Large intestine (tissue), 3 donors: ENCODE data around the gene SLC29A2. TPM values are rescaled to one million over a fixed set of nuclear protein-coding genes. Genes with fewer than 3 reads are reported as not detected.
"Not testable (repeated sequence)": the region's sequence is repeated elsewhere in the genome, so short reads cannot be mapped to it uniquely, and the experiment has no call there.

Experiments used
- DNase-seq, 2 donors: peaks; one replicate each; pipeline versions ENCODE4 v3.0.0 to v3.0.0-alpha.2; 2013
- H3K27ac ChIP-seq: one replicate; pipeline ENCODE4 v1.5.1; 2013; ENCODE audit warnings: low read length
- H3K27me3 ChIP-seq: 2 replicates; pipeline ENCODE4 v1.6.1; 2013; ENCODE audit warnings: low read length; ENCODE audit not compliant: control insufficient read depth, insufficient read depth
- H3K36me3 ChIP-seq: 2 replicates; pipeline ENCODE4 v1.6.1; 2013; ENCODE audit warnings: low read length; ENCODE audit not compliant: control insufficient read depth, insufficient read depth
- H3K4me1 ChIP-seq: one replicate; pipeline ENCODE4 v1.6.1; 2013; ENCODE audit warnings: low read length; ENCODE audit not compliant: control insufficient read depth, insufficient read depth
- H3K4me3 ChIP-seq: one replicate; pipeline ENCODE4 v1.5.1; 2013; ENCODE audit warnings: low read length
- H3K9me3 ChIP-seq: one replicate; pipeline ENCODE4 v1.6.1; 2013; ENCODE audit warnings: mild to moderate bottlenecking, low read depth, low read length, moderate library complexity; ENCODE audit not compliant: control insufficient read depth
- WGBS: methylation state at CpG from one replicate; pipeline ENCODE4 v1.1.5; 2013; ENCODE audit warnings: low lambda C conversion rate; ENCODE audit not compliant: insufficient coverage; 5-methylcytosine and 5-hydroxymethylcytosine counted together
- polyA plus RNA-seq: library from polyadenylated mRNA; unstranded; fragments of 120-200 nt; gene quantifications from one replicate; pipeline ENCODE4 v1.2.1, GENCODE V29; 2013

Gene SLC29A2
- polyA plus RNA-seq, 1 donor: 13.2 TPM

DNA sequence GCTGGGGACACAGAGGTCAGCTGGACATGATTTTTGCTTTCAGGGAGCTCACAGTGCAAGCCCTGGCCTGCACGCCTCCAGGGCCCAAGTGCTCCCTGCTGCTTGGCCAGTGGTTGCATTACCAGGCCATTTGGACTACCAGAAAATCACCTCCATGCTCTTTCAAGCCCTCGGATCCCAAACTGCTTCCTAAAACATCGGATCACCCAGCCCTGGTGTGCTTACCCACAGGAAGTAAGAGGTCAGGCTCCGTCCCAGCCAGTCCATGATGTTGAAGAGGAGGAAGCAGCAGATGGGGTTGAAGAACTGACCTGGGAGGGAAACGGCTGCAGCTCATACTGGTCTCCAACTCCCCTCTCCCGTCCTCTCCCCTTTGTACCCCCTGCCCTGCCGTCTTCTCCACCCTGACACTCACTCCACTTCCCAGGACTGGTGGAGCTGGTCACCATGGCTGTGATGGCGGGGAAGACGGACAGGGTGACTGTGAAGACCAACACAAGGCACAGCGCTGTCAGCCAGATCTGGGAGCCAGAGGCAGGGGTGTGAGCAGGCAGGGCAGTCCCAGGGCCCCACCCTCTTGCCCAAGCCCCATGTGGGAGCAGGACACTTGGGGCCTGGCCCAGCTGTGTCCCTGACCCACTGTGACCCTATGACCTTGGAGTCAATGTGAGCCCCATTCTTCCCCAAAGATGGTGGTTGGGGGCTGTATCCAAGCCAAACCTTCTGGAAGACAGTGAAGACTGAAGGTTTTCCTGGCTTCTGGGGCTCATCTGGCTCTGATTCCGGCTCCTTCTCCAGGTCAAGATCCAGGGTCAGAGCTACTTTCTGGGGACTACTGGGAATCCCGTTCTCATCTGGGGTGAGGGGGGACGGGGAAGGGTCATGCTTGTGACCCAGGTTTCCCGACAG lies 5.6 kb downstream of the SLC29A2 start:
- Histone ChIP-seq H3K27me3 (peaks cover 2% of the 10 kb centered on the region), H3K36me3 (peaks cover 39% of the 10 kb centered on the region), H3K4me3 (no peak overlapping the region), H3K27ac (no peak overlapping the region), H3K9me3 (peaks cover 2% of the 10 kb centered on the region), H3K4me1 (peaks cover 9% of the 10 kb centered on the region)
- WGBS: 80% methylated on average over 1 of the region's 14 CpGs
- no peak for DNase-seq

- Histone ChIP-seq H3K9me3 (peaks cover 2% of the 10 kb centered on the region), H3K27ac (no peak overlapping the region), H3K36me3 (peaks cover 43% of the 10 kb centered on the region), H3K4me3 (no peak overlapping the region), H3K4me1 (peaks cover 6% of the 10 kb centered on the region), H3K27me3 (no peaks in the 10 kb centered on the region)
- WGBS: no CpG with 5 or more reads among the region's 6 CpGs
- DNase-seq: no peak
These were observed 6.4 kb downstream of the SLC29A2 start for GRCh38 chr11:66365166-66365565.

DNA sequence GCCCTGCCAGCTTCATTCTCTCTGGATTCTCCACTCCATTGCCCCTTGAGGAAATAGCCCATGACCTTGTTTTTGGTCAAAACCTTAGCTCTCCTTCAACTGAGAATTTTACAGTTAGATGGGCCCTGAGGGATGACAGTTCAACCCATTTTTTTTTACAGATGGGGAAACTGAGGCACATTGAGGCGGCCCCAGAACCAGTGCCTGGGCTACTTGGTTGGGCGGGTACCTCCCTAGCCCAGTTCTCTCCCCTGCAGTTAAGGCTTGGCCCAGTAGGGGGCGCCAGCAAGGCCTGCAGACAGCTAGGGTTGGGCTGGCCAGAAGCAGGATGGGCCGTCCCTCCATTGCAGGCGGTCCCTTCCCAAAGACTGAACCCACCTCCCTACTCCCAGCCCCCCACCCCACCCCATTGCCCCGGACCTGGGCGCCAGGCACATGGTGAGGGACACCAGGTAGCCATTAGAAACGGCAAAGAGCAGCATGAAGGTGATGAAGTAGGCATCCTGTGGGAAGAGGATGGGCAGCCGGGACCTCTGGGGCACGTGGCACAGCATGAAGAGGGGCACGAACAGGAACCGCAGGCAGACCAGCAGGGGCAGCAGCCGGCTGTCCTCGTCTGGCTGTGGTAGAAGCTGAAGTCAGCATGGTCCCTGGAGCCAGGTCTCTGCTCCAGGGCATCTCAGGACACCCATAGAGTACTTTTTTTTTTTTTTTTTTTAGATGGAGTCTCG lies 7.6 kb downstream of the SLC29A2 start:
- no peak for DNase-seq
- peaks cover 49% of the 10 kb centered on the region for H3K36me3 ChIP-seq
- WGBS: no CpG with 5 or more reads among the region's 15 CpGs

DNA sequence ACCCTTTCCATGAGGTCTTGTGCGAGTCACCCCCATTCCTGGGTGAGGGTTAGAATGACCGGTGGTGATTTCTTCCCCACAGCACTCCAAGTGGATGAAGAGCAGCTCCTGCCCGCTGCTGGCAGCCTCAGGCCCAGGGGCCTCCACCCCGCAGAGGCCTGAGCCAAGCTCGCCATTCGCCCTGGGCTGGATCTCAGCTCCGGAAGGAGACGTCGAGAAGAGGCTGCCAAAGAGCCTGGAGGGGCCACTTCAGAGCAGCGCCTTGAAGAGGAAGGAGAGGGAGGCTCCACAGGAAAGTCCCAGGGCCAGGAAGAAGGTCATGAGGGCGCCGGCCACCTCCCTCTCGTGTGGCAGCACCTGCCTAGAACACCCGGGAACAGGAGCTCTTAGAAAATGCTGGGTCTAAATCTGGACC lies 8.4 kb downstream of the SLC29A2 start:
- WGBS: no CpG with 5 or more reads among the region's 14 CpGs
- DNase-seq: no peak
- Histone ChIP-seq H3K9me3 (peaks cover 2% of the 10 kb centered on the region), H3K36me3 (peaks cover 46% of the 10 kb centered on the region), H3K4me1 (no peaks in the 10 kb centered on the region), H3K27ac (no peak overlapping the region), H3K4me3 (no peak overlapping the region), H3K27me3 (no peaks in the 10 kb centered on the region)

More for the DNA sequence above, 7.6 kb downstream of the SLC29A2 start:
- Histone ChIP-seq H3K27me3 (no peaks in the 10 kb centered on the region), H3K27ac (no peak overlapping the region), H3K9me3 (peaks cover 2% of the 10 kb centered on the region), H3K4me3 (no peak overlapping the region), H3K4me1 (no peaks in the 10 kb centered on the region)

GRCh38 chr11:66362481-66363147 lies 8.9 kb downstream of the SLC29A2 start:
- DNase-seq: no peak
- peaks cover 49% of the 10 kb centered on the region for H3K36me3 ChIP-seq
- H3K4me3 ChIP-seq: no peak overlapping the region
- peaks cover 2% of the 10 kb centered on the region for H3K9me3 ChIP-seq
- no peaks in the 10 kb centered on the region for H3K4me1 ChIP-seq
- no peak overlapping the region for H3K27ac ChIP-seq
- no peaks in the 10 kb centered on the region for H3K27me3 ChIP-seq
- WGBS: 100% methylated on average over 2 of the region's 9 CpGs

DNA sequence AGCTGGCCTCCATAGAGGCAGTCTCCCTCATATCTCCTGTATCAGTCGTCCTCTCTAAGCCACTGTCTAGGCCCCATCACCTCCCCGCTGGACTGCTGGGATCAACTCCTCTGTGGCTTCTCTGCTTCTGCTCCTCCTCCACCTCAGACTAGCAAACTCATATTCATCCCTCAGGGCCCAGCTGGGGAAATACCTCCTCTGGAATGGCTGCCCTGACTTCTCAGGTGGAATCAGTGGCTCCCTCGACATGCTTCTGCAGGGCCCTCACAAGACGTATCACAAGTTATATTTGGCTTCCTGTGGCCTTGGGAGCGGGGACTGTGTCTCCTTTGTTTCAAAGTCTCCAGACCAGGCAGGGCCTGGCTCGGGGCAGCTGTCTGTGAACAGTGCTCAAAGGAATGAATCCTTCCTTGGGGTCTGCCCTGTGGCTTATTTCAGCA lies 10.0 kb downstream of the SLC29A2 start:
- peaks cover 47% of the 10 kb centered on the region for H3K36me3 ChIP-seq
- no peaks in the 10 kb centered on the region for H3K4me1 ChIP-seq
- H3K9me3 ChIP-seq: peaks cover 2% of the 10 kb centered on the region
- H3K27me3 ChIP-seq: no peaks in the 10 kb centered on the region
- WGBS: no CpG with 5 or more reads among the region's 6 CpGs
- no peak overlapping the region for H3K27ac ChIP-seq
- H3K4me3 ChIP-seq: no peak overlapping the region
- DNase-seq: no peak

DNA sequence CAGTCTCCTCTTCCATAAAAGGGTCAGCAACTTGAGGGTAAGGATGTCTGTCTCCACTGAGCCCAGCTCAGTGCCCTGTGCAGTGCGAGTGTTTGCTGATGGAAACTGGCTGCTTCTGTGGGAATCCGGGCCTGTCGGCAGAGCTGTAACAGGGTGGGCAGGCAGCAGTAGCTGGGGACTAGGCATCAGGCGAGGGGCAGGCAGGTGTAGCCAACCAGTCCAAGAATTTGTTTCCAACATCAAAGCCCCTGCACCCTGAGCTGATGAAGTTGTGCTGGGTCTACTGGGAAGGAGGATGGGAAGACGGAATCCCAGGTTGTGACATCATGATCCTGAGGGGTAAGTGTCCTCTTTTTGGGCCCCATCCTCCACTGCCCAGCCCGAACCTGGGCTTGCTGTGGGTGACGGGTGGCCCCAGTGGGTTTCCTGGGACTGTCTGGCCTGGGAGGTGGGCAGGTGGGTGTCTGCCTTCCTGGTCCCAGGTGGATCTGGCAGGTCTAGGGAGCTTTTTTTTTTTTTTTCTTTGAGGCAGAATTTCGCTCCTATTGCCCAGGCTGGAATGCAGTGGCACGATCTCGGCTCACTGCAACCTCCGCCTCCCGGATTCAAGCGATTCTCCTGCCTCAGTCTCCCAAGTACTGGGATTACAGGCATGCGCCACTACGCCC lies 11.0 kb downstream of the SLC29A2 start:
- Histone ChIP-seq H3K9me3 (peaks cover 2% of the 10 kb centered on the region), H3K4me3 (no peak overlapping the region), H3K4me1 (no peaks in the 10 kb centered on the region), H3K27me3 (no peaks in the 10 kb centered on the region), H3K27ac (no peak overlapping the region), H3K36me3 (peaks cover 52% of the 10 kb centered on the region)
- WGBS: no CpG with 5 or more reads among the region's 15 CpGs
- no peak for DNase-seq

DNA sequence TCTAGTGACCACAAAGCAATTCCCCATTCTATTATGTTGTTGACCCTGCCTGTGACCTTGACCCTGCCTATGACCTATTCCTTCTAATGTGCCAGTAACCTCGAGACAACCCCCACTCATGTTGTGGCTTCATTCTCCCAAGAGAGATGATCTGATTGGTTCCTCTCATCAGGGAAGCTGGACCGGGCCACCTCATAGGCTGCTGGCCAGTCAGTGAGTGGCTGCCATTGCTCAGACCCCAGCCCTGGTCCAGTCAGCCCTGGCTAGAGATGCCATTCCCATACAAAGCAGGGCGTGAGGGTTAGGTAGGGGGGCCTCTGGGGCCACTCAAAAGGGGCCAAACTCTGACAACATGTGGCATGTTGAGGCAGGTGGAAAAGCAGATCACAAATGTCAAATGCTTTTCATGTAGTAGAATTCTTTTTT lies 11.9 kb downstream of the SLC29A2 start:
- Histone ChIP-seq H3K4me3 (no peak overlapping the region), H3K36me3 (peaks cover 48% of the 10 kb centered on the region), H3K27ac (no peak overlapping the region), H3K4me1 (no peaks in the 10 kb centered on the region), H3K9me3 (peaks cover 2% of the 10 kb centered on the region), H3K27me3 (no peaks in the 10 kb centered on the region)
- DNase-seq: no peak
- no CpG with 5 or more reads among the region's 3 CpGs for WGBS

GRCh38 chr11:66350560-66351235 lies 20.9 kb downstream of the SLC29A2 start:
- Histone ChIP-seq H3K4me1 (peaks cover 42% of the 10 kb centered on the region), H3K27ac (peak overlapping the region; percentile 96)
- not testable (repeated sequence) for H3K4me3 ChIP-seq, DNase-seq, H3K27me3 ChIP-seq, H3K36me3 ChIP-seq, H3K9me3 ChIP-seq
- WGBS: no CpG with 5 or more reads among the region's 8 CpGs
